NCI-H2196 (cell line): Measurements from ENCODE around the gene MSANTD1.
A peak's percentile ranks its signal among the peaks of the same experiment; 100 is the strongest.

Experiments
- DNase-seq: peaks from one replicate; lab custom pipeline; 2025; ENCODE audit not compliant: unreplicated experiment; lab: John Stamatoyannopoulos, UW

Gene MSANTD1

DNA sequence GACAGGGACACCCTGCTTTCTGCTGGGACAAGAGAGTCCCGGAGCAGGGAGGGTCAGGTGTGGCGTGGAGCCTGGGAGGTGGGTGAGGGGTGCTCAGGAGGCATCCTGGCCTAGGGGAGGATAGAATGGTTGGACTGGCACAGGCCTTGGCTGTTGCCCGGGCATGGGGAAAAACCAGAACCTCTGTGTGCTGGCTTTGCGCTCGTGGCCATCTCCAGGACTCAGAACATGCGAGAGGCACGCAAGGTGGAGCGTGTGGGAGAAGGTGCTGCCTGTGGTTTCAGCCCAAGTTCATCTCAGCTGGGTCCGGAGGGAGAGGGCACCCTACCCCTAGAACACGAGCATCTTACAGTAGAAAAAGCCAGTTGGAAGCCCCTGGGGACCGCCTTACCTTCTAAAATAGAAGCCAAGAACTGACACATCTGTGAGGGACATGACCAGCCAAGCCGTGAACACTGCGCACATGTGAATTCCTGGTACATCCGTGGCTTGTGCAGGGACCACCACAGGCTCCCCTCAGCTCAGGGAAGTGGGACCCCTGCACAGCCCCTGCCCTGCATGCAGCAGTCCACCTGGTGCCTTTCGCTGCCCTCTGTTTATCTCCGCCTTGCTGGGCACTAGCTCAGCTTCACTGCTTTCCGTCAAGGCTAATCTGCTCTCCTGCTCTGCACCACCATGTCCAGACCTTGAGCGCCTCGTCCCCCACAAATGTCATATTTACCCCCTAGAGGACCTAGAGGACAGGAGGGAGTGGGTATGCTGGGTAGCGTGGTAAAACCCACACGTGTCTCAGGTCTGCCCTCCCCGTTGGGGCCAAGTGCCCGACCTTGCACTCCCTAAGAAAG lies 13.5 kb downstream of the MSANTD1 start:
- DNase-seq = no peak

DNA sequence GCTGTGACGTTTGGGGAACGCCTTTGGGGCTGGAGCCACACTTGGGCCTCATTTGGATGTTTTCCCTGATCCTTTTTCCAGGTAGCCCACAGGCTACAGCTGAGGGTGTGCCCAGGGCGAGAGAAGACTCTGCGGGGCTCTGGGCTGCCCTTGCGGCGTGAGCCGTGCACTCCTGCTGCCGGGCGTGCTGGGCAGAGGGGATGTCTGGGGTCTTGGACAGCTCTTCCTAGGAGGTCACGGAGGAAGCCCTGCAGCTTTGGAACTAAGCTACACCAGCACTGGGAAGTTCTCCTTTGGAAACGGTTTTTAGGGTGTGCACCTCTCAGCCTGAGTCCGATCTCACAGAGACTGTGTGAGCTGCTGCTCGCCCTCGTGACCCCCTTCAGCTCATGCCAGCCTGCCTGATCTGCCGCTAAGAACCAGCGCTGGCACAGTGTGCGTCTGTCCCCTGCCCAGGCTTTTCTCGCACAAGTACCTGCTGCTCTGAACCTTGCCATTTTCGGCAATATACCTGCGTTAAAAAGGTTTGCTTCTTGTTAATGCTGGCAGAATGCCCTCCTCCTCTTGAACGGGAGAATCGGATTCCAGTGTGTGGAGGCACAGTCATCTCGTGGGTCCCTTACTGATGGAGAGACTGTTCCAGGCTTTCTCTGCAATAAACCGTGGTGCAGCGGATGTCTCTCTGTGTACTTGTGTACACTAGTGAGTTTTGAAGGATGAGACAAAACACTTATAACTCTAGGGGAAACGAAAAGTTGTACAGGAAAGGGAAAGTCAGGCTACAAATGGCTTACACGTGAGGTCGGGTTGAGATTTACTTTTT lies 14.3 kb downstream of the MSANTD1 start:
- DNase-seq = no peak

DNA sequence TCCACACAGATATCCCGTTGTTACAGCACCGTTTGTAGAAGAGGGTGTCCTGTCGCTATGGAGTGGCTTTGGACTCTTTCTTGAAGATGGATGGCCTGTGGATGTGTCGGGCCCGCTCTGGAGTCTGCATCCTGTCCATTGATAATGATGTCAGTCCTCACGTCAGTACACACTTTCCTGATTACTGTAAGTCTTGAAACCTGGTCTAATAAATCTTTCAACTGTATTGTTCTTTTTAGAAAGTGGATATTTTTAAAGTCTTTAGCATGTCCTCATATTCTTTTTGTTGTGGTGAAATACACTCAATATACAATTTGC lies 14.9 kb downstream of the MSANTD1 start:
- no peak for DNase-seq

DNA sequence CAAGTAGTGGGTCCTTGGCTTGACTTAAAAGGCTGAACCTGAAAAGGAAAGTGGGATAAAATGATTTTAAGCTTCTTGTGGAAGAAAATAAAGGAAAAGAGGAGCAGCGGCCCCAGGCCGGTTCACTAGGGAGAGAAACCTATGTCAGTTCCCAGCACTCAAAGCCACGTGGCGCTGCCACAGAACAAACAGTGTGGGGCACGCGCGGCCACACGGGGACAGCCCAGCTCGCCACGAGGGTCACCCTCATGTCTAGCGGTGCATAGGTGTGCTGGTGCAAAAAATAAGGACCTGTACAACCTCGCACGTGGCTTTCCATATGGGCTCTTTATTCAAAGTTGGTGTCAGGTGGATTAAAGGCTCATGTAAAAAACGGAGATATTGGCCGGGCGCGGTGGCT lies 17.1 kb downstream of the MSANTD1 start:
- DNase-seq = no peak

DNA sequence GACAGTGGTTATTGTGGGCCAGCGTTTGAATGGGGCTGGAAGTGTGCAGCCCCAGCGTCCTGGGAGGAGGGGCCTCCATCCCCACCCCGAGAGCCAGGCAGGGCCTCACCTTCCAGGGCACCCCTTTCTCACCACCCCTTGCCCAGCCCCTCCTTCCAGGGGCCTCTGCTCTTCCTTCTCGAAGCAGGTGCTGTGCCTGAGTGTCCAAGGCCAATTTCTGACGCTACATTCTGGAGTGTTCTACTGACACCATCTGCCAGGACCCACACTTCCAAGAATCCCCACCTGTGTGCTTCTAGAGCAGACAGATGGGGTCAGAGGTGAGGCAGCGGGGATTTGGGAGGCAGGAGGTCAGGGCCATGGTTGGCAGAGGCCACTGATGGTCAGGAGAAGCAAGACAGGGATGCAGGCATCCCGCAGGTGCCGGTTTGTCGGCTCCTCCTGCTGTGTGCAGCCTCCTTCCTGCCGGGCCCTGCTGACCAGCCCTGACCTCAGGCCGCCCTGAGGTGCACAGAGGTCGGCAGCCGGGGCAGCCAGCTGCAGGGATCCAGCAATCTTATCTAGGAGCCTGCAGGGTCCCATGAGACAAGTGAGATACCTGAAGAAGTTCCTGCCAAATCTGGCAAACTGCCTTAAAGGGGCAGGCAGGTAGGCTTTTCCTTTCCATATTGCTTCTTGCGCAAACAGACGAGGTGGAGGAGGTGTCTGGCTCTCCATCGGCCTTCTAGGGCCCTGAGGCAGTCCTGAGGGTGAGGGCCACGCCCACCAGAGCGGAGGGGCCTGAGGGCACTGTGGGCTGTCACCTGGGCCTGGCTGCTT lies 18.8 kb downstream of the MSANTD1 start:
- no peak for DNase-seq

DNA sequence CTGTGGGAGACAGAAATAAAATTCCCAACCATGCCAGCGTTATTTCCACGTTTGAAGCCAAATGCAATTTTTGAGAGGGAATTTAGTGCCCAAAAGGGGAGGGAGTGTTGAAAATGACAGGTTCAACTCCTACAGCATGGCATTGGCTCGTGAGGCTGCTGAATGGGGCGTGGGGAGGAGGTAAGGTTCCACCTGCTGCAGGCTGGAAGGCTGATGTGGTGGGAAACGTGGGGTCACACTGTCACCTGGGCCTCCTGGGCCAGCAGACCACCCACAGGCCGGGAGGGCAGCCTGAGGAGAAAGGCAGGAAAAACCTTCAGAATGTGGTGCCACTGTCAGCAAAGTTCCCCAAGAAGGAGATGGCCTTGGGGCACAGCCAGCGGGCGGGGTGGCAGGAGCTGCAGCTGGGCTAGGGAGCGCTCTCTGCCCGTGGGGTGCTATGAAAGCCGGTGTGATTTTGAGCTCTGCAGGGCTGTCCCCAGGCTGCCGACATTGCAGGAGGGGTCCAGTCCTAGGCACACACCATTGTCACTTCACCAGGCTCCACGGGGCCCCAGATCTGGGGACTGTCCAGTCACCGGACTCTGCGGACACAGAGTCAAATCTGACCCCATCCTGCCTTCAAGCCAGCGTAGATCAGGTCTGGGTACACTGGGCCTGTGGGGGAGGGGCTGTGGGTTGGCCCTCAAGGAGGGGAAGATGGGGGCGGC lies 19.6 kb downstream of the MSANTD1 start:
- no peak for DNase-seq

DNA sequence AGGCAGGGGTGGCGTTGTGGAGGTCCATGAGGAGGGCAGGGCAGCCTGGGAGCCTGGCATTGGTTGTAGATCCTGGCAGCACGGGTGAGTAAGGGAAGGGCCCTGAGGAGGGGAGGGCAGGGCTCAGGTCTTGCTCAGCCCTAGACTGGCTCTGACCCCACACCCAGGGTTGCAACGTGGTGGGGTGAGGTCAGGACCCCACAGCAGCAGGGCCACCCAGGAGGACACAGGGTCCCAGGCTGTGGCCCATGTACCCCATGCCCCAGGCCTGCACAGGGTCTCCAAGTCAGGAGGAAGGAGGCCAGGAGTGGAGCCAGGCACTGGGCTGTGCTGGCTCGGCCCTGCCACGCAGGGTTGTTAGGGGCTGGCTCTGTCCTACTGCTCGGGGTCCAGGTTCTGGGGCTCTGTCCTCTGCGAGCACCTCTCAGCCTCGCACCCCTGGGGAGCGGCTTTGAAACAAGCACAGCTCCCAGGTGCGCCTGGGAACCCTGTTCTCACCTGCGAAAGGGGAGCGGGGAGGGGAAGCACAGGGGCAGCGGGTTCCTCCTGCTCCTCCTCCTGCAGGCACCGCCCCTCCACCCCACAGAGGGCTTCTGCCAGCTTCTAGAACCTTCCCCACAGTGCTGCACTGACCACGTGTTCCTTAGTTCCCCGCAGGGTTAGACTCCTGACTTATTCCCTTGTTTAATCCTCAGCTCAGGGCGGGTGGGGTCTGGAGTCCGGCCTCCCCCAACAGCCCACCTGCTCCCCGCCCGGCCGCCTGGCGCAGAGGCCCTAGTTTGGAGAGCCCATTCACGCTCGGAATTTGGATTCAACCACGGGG lies 20.4 kb downstream of the MSANTD1 start:
- no peak for DNase-seq

DNA sequence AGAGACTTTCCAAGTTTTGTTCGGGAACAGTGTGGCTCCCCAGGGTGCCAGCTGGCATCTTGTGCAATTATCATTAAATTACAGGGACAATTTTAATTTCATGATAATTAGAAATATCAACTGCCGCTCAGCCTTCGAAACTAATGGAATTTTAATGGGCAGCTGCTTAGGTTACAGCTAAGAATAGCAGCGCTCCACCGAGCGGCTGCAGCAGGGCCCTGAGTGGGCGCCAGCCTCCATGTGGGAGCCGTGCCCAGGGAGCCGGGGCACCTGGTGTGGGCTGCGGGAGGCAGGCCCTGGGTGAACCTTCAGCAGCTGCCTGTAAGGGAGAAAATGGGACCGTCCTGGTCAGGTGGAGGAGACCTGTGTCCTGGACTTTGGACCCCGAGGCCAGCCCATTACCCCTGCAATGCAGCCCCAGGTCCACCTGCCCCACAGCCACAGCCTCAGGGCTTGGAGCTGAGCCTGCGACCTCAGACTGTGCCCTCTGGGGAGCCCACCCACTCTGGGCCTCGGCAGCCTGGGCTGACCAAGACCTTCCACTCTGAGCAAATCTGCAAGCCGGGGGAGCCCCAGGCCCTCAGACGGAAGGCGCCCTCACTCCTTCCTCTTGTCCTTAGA lies 21.1 kb downstream of the MSANTD1 start:
- DNase-seq = peak; percentile 11

DNA sequence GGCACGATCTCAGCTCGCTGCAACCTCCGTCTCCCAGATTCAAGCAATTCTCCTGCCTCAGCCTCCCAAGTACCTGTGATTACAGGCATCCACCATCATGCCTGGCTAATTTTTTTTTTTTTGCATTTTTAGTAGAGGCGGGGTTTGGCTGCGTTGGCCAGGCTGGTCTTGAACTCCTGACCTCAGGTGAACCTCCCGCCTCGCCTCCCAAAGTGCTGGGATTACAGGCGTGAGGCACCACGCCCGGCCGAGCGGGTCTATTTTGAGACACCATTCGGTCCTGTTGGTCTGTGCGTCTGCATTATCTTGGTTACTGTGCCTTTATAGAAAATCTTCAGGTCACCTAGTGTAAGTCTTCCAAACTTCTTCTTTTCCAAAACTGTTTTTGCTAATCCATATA lies 22.2 kb downstream of the MSANTD1 start:
- DNase-seq = no peak

DNA sequence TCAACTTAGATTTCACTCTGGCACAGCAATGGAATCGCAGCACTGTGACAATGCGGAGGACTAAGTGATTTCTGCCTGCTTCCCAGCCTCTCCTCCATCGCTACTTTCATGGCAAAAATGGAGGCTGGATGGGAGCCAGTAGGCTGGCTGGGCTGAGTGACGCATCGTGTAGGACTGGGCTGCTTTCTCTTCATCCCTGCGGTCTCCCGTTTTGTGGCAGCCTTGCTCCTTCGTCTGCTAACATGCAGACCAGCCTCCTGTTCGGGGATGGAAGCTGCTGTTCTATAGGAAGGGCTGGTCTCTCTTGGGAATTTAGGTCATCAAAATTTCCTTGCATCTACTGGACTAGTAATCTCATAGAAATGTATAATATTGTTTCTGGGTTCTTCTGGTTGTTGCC lies 28.0 kb downstream of the MSANTD1 start:
- no peak for DNase-seq

DNA sequence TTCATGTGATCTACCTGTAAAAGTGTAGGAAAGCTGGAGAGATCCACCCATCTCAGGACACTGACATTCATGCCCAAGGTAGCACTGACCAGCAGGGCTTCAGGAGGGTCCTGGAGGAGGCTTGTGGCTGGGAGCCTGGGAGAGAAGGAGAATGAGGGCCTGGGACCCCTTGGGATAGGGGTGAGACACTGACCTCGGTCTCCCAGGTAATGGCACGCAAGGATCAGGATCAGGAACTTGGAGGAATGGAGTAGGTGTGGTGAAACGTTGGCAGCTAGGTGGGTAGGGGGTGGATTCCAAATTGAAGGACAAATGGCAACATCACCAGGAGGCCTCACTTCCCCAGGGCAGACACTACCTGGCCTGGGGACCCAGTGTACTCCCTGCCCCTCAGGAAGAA lies 31.5 kb downstream of the MSANTD1 start:
- DNase-seq = no peak

DNA sequence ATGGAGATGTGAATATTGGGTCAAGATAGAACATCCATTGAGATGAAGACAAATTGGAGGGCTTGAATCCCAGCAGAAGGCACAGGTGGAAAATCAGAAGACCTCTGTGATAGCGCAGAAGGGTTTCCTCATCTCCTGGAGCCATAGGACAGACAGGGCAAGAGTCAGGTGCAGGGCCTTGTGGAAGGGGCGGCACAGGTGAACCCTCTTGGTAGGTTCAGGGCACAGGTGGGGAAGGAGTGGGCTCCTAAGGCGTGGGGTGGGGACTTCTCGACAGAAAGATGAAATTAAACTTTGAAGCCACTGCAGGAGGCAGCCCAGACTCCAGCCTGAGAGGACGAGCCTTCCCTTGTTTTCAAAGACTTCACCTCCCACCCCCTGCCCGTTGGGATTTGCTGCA lies 34.5 kb downstream of the MSANTD1 start:
- no peak for DNase-seq

DNA sequence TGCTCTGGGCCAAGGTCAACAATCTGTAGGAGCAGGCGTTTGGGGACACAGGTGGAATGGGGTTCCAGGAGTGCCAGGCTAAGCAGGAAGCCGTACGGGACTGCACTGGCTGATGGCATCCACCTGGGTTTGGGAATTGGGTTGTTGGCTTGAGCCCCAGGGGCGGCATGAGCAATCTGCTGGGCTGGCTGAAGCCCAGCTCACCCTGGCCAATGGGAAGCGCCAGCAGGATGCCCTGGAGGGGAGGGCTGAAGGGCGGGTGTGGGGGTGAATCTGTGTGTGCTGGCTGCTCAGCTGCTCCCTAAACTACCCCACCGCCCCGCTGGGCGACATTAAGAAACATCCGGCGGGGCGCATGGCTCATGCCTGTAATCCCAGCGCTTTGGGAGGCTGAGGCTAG lies 35.0 kb downstream of the MSANTD1 start:
- no peak for DNase-seq

DNA sequence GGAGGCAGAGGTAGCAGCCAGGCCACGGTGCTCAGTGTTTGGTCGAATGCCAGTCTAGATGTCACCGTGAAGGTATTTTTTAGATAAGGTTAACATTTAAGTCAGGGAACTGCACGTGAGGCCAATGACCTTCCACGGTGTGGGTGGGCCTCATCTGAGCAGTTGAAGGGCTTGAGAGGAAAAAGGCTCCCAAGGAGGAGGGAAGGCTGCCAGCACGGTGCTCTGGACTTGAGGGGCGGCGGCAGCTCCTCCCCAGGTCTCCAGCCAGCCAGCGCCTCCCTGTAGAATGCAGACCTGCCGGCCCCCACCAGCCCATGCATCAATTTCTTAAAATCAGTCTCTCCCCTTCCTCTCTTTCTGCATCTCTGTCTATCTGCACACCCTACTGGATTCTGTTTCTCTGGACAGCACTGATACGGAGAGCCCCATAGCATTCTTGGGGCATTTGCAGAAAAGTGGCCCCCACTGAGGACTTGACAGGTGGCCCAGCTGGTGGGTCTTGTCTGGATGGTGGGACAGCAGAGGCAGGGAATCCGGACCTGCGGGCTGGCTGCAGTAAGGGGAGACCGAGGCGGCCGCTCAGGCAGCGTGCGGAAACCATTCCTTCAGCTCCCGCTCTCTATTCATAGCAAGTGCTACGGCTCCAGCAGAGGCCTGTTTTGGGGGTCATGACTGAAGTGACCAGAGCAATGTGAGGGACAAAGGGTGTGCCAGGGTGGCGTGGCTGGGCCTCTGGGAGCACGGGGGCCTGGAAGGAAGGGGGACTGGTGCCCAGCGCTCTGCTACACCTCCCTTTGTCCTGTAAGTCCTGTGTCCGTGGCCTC lies 36.0 kb downstream of the MSANTD1 start:
- DNase-seq = no peak

DNA sequence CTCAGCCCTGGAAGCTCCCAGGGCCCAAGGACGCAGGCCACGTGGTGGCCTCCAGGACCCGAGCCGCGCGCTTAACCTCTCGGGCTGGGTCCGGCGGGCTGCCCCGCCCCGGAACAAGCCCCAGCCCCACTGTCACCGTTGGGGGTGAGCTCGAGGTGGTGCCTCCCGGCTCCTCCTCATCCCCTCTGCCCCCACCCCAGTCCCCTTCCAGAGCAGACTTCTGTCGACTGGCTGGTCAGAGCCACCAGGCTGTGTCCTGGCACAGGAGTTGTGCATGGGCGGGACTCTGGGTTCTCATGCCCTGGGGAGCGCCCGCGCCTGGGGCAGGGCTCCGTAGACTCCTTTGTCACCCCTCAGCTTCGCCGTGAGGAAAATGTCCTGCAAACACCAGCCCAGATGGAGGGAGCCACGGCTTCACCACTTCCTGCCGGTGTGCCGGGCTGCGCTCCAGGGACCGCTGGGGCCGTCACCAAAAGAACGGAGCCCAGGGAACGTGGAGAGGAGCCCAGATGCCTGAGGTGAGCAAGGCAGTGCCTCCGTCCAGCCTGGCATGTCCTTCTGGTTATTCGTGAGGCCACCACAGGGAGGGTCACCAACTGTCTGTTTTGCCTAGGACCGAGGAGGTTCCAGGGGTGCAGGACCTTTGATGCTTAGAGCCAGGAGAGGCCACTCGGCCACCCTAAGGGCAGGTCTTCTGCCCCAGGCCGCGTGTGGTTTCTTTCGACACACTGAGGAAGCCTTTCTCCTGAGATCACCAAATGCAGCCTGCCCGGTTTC lies 36.8 kb downstream of the MSANTD1 start:
- no peak for DNase-seq

DNA sequence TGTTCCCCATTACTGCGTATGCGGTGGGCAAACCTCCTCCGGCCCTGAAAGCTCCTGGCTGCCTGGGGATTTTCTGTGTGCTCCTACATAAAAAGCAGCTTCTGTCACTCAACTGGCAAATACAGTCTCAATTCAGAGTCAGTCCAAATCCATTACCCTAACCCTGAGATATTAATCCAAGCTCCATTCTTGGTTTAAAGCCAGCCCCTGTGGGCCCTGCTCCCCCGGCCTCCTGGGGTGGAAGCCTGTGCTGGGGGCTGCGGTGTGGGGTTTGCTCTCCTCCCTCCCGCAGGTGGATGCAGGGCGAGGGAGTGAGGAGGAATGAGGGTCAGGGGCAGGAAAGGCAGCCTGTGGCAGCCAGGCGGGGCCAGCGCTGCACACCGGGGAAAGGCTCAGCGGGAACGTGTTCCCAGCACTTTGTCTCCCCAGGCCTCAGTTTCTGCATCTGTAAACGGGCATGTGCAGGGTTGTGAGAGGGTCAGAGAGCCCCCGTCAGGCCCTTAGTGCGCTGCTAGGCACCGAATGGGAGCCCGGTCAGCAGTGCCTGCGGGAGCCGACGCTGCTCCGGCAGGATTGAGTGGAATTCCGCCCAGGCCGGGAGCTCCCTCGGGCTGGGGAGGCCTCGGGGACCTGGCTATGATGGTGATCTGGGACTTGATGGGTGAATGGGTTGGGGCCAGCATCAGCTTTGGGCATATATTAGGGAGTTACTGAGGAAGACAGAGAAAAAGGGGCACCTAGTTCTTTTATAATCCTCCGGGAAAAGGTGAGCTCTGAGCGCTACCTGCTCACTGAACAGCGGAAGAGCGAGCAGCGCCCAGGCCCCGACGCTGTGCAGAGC lies 37.6 kb downstream of the MSANTD1 start:
- no peak for DNase-seq

DNA sequence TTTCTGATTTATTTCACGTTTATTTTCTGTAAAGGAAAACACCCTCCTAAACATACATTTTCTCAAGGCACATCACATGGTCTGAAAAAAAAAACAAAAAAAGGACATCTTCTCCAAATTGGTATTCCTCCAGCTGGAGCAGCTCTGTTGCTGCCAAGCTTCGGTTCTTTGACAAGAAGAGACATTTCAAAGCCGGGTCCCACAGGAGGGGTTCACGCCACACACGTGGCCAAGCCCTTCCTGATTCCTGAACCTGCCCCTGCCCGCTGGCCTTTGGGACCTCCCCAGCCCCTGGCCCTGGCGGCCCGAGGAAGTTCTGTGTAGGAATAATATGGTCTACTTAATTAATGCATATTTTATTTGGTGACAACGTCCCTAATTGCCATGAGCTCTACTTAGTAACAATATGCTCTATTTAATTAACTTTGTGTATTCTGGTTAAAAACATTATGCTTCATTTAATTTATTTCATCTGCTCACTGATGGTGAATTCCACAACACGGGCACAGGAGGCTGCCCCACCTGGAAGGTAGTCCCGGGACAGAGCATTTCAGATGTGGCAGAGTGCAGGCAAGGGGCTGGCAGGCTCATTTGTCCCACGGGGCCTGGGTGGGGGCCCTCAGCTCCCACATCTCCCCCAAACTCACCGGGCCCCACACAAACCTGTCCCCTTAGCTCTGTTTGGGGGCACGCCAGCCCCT lies 38.5 kb downstream of the MSANTD1 start:
- no peak for DNase-seq
